ENCODE results near the gene GOLGA6L1. TPM values are rescaled to one million over a fixed set of nuclear protein-coding genes. Genes with fewer than 3 reads are reported as not detected.
"Not testable (repeated sequence)": the region's sequence is repeated elsewhere in the genome, so short reads cannot be mapped to it uniquely, and the experiment has no call there.

Gene GOLGA6L1
- total RNA-seq, 2 experiments from 2014 or later = not detected

DNA sequence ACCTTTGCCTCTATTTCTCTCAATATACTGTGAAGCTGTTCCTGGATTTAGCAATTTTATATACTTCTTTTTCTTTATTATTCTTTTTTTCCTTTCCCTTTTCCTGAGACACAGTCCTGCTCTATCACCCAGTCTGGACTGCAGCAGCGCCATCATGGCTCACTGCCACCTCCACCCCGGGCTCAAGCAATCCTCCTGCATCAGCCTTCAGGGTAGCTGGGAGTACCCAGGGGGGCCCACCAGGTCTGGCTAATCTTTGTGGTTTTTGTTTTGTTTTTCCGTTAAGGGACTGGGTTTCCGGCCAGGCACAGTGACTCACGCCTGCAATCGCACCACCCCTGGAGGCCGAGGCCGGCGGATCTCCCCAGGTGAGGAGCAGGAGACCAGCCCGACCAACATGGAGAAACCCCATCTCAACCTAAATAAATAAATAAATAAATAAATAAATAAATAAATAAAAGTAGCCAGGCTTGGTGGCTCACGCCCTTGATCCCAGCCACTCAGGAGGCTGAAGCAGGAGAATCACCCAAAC, 38.1 kb upstream of the GOLGA6L1 start:
- H3K9me2 ChIP-seq (ENCODE audit: insufficient read depth, low read length); H3K79me2 ChIP-seq (ENCODE audit: insufficient read depth, low read depth, low read length); CTCF ChIA-PET (ENCODE audit: unreplicated experiment); H3K4me2 ChIP-seq (ENCODE audit: low read length); H3K4me1 ChIP-seq (ENCODE audit: insufficient read depth, low read length, poor library complexity, severe bottlenecking); H3K4me3 ChIP-seq (ENCODE audit: low read depth, low read length, poor library complexity, severe bottlenecking); DNase-seq (ENCODE audit: low spot score); H3K9me3 ChIP-seq (ENCODE audit: low read length); H2AFZ ChIP-seq (ENCODE audit: low read length); POLR2A ChIA-PET; intact Hi-C loops (cut with micrococcal nuclease; ENCODE audit: unreplicated experiment); H4K20me1 ChIP-seq (ENCODE audit: insufficient read depth, low read length); H3K36me3 ChIP-seq (ENCODE audit: insufficient read depth, low read length); BruUV-seq (replicated peaks); H3K27ac ChIP-seq (ENCODE audit: low read depth, low read length, poor library complexity, severe bottlenecking): not testable (repeated sequence)

DNA sequence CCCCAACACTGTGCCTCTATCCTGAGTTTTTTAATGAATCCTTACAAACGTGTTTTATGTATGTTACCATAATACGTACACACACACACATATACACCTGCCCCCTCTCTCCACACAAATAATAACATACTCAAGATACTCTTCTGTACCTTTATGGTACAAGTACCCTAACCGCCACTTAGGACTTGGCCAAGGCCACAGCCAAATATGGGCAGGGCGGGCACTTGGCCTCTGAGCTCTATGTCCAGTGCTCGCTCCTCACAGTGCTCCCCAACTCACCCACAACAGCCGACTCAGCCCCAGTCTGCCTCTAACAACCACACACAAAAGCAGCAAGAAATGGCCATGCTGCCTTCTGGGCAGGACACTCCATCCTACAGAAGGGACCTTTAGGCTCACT, 3.8 kb downstream of the GOLGA6L1 start:
- H3K9me3 ChIP-seq (ENCODE audit: low read length); H3K4me3 ChIP-seq (ENCODE audit: low read depth, low read length, poor library complexity, severe bottlenecking); H3K79me2 ChIP-seq (ENCODE audit: insufficient read depth, low read depth, low read length); H3K4me1 ChIP-seq (ENCODE audit: insufficient read depth, low read length, poor library complexity, severe bottlenecking); H4K20me1 ChIP-seq (ENCODE audit: insufficient read depth, low read length); DNase-seq (ENCODE audit: low spot score); POLR2A ChIA-PET; intact Hi-C loops (cut with micrococcal nuclease; ENCODE audit: unreplicated experiment); H2AFZ ChIP-seq (ENCODE audit: low read length); H3K4me2 ChIP-seq (ENCODE audit: low read length); H3K27ac ChIP-seq (ENCODE audit: low read depth, low read length, poor library complexity, severe bottlenecking); H3K36me3 ChIP-seq (ENCODE audit: insufficient read depth, low read length); CTCF ChIA-PET (ENCODE audit: unreplicated experiment); H3K9me2 ChIP-seq (ENCODE audit: insufficient read depth, low read length); BruUV-seq (replicated peaks): not testable (repeated sequence)

DNA sequence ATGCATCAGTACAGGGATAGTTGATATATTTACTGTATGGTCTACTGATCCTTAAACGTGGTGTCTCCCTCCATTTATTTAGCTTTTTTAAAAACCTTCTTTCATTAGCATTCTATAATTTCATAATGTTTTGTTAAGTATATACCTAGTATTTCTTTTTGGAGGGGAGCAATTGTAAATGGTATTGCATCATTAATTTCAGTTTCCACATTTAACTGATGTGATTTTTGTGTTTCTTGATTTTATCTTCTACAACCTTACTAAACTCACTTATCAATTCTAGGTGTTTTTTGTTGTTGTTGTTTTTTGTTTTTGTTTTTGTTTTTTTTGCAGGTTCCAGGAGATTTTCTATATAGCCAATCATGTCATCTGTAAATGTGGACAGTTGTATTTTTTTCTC, 18.4 kb downstream of the GOLGA6L1 start:
- no peak for DNase-seq (ENCODE audit: low spot score)
- Histone ChIP-seq H2AFZ (ENCODE audit: low read length) (no peak overlapping the region), H4K20me1 (ENCODE audit: insufficient read depth, low read length) (no peaks in the 10 kb centered on the region), H3K9me3 (ENCODE audit: low read length) (no peaks in the 10 kb centered on the region), H3K79me2 (ENCODE audit: insufficient read depth, low read depth, low read length) (no peaks in the 10 kb centered on the region), H3K36me3 (ENCODE audit: insufficient read depth, low read length) (no peaks in the 10 kb centered on the region), H3K27ac (ENCODE audit: low read depth, low read length, poor library complexity, severe bottlenecking) (no peak overlapping the region), H3K9me2 (ENCODE audit: insufficient read depth, low read length) (no peaks in the 10 kb centered on the region), H3K4me3 (ENCODE audit: low read depth, low read length, poor library complexity, severe bottlenecking) (no peak overlapping the region), H3K4me2 (ENCODE audit: low read length) (no peak overlapping the region), H3K4me1 (ENCODE audit: insufficient read depth, low read length, poor library complexity, severe bottlenecking) (no peaks in the 10 kb centered on the region)
- intact Hi-C loops (cut with micrococcal nuclease; ENCODE audit: unreplicated experiment) = no loop called here
- ChIA-PET POLR2A (no interaction called here), CTCF (ENCODE audit: unreplicated experiment) (no interaction called here)
- no TSS peak for BruUV-seq (replicated peaks)
- TF ChIP-seq EZH2phosphoT487 (IDR thresholded peaks at IDR 0.05; ENCODE audit: borderline replicate concordance, low read depth, low read length) = no peak
- TF ChIP-seq, protein P1, sequence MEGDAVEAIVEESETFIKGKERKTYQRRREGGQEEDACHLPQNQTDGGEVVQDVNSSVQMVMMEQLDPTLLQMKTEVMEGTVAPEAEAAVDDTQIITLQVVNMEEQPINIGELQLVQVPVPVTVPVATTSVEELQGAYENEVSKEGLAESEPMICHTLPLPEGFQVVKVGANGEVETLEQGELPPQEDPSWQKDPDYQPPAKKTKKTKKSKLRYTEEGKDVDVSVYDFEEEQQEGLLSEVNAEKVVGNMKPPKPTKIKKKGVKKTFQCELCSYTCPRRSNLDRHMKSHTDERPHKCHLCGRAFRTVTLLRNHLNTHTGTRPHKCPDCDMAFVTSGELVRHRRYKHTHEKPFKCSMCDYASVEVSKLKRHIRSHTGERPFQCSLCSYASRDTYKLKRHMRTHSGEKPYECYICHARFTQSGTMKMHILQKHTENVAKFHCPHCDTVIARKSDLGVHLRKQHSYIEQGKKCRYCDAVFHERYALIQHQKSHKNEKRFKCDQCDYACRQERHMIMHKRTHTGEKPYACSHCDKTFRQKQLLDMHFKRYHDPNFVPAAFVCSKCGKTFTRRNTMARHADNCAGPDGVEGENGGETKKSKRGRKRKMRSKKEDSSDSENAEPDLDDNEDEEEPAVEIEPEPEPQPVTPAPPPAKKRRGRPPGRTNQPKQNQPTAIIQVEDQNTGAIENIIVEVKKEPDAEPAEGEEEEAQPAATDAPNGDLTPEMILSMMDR (conservative IDR thresholded peaks at IDR 0.05; ENCODE audit: low read length) = no peak

DNA sequence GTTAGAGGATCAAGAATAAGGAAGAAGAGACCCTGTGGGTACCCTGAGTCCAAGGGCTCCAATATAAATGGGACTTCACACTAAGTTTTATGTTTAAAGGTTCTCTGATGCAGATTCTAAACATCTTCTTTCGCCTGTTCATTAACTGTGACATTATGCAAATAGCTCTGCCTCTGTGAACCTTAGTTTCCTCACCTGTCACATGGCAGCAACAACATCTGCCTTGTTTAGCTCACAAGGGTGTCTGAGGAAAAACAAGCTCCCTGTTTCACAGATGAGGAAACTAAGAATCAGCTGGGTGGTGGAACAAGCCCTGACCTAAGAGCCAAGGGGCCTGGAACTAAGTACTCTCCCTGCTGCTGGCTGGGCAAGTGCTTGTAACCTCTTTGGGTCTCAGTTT, 40.8 kb downstream of the GOLGA6L1 start:
- BruUV-seq (replicated peaks) = no TSS peak
- Histone ChIP-seq H3K27ac (ENCODE audit: low read depth, low read length, poor library complexity, severe bottlenecking) (no peak overlapping the region), H3K4me1 (ENCODE audit: insufficient read depth, low read length, poor library complexity, severe bottlenecking) (peaks cover 12% of the 10 kb centered on the region), H3K79me2 (ENCODE audit: insufficient read depth, low read depth, low read length) (no peaks in the 10 kb centered on the region), H4K20me1 (ENCODE audit: insufficient read depth, low read length) (no peaks in the 10 kb centered on the region), H3K4me2 (ENCODE audit: low read length) (peak overlapping the region; percentile 16; the same call in 1 of the 2 replicates), H3K4me3 (ENCODE audit: low read depth, low read length, poor library complexity, severe bottlenecking) (no peak overlapping the region), H3K9me2 (ENCODE audit: insufficient read depth, low read length) (no peaks in the 10 kb centered on the region), H3K9me3 (ENCODE audit: low read length) (no peaks in the 10 kb centered on the region), H3K36me3 (ENCODE audit: insufficient read depth, low read length) (no peaks in the 10 kb centered on the region), H2AFZ (ENCODE audit: low read length) (no peak overlapping the region)
- ChIA-PET CTCF (ENCODE audit: unreplicated experiment) (no interaction called here), POLR2A (interaction anchor here (0.6 to 0.7 kb wide), 2 partner anchors 8 to 157 kb away, joined by 3 to 4 read pairs; no protein-coding TSS in a partner anchor)
- DNase-seq (ENCODE audit: low spot score) = peak; percentile 37
- no peak for TF ChIP-seq EZH2phosphoT487 (IDR thresholded peaks at IDR 0.05; ENCODE audit: borderline replicate concordance, low read depth, low read length)
- TF ChIP-seq, protein P1 (conservative IDR thresholded peaks at IDR 0.05; ENCODE audit: low read length) = no peak
- intact Hi-C loops (cut with micrococcal nuclease; ENCODE audit: unreplicated experiment) = no loop called here

Data from OCI-LY7 (cell line).